HepG2 (cell line): ENCODE results near the gene NEK6. TPM values are rescaled to one million over a fixed set of nuclear protein-coding genes. Genes with fewer than 3 reads are reported as not detected.

ENCODE experiments used
- ATAC-seq: fragments of 200-7000 bp; cut with Tn5 transposase; 3 replicates; pipeline ENCODE4 v1.9.1; 2020; ENCODE audit warnings: mild to moderate bottlenecking, moderate library complexity
- BruUV-seq: library from RNA; stranded (reverse); fragments of 400-500 nt; replicated peaks from 2 replicates; lab custom pipeline; 2021; lab: Mats Ljungman, UMichigan
- CTCF ChIA-PET: fragments of 300-600 bp; formaldehyde crosslinking; extraction: SDS; loops from one replicate; lab custom pipeline; 2021; ENCODE audit warnings: low total read pairs, inconsistent platforms, low intra/inter-chr PET ratio; lab: Yijun Ruan, JAX
- POLR2A ChIA-PET: fragments of 350-600 bp; sonication (Branson Sonifier 250); formaldehyde crosslinking; loops from one replicate; lab custom pipeline; 2020; ENCODE audit warnings: antibody characterized with exemption, inconsistent platforms; lab: Yijun Ruan, JAX
- DNase-seq: peaks from one replicate; pipeline ENCODE4 v3.0.0-alpha.2; 2015; ENCODE audit warnings: low spot score
- FAIRE-seq: peaks from 3 replicates; lab custom pipeline; 2011; peaks lifted over from hg19 to GRCh38; lab: Jason Lieb, UNC
- H2AFZ ChIP-seq: one replicate; pipeline ENCODE4 v1.6.1; 2011; ENCODE audit warnings: low read length, inconsistent platforms
- H3K27ac ChIP-seq: fragments of 300-600 bp; 3 replicates; pipeline ENCODE4 v1.8.0; 2011; ENCODE audit warnings: mixed run types, mild to moderate bottlenecking, mixed read lengths, low read length, inconsistent platforms; ENCODE audit not compliant: insufficient read depth; ENCODE audit errors: extremely low read length
- H3K27me3 ChIP-seq, 2 experiments: fragments of 200-600 bp in 1 of 2; 2 replicates in 1 of 2; 3 replicates in 1 of 2; pipeline versions ENCODE4 v1.6.0 to v1.8.0; 2011; ENCODE audit warnings: low read length in 2 of 2, mild to moderate bottlenecking in 2 of 2, moderate library complexity in 2 of 2, inconsistent platforms in 1 of 2; ENCODE audit not compliant: insufficient read depth in 2 of 2, control insufficient read depth in 1 of 2
- H3K36me3 ChIP-seq, 2 experiments: fragments of 200-600 bp in 1 of 2; replicated peaks in 1 of 2; 2 replicates in 1 of 2; 3 replicates in 1 of 2; pipeline versions ENCODE4 v1.5.1 to v1.8.0; 2011; ENCODE audit warnings: low read length in 2 of 2, inconsistent platforms in 1 of 2; ENCODE audit not compliant: insufficient read depth in 2 of 2, control insufficient read depth in 1 of 2
- H3K4me1 ChIP-seq: 2 replicates; pipeline ENCODE4 v1.5.1; 2012; ENCODE audit warnings: low read length, inconsistent platforms; ENCODE audit not compliant: insufficient read depth
- H3K4me2 ChIP-seq: 2 replicates; pipeline ENCODE4 v1.6.0; 2011; ENCODE audit warnings: low read depth, low read length, inconsistent platforms
- H3K4me3 ChIP-seq, 3 experiments: fragments of 200-600 bp in 1 of 3; sonication (generic), shearing (Covaris generic) in 1 of 3; replicated peaks in 1 of 3; 2 replicates each; pipeline ENCODE4 v1.5.1; 2011 to 2016; ENCODE audit warnings: low read length in 3 of 3, inconsistent platforms in 2 of 3, low read depth in 2 of 3, mild to moderate bottlenecking in 2 of 3, control low read depth in 1 of 3, mixed read lengths in 1 of 3; ENCODE audit not compliant: insufficient read depth in 1 of 3
- H3K79me2 ChIP-seq: one replicate; pipeline ENCODE4 v1.6.1; 2011; ENCODE audit warnings: low read length, inconsistent platforms; ENCODE audit not compliant: insufficient read depth
- H3K9ac ChIP-seq: 2 replicates; pipeline ENCODE4 v1.6.0; 2011; ENCODE audit warnings: mild to moderate bottlenecking, low read depth, low read length, inconsistent platforms; ENCODE audit not compliant: insufficient read depth
- H3K9me3 ChIP-seq: 2 replicates; pipeline ENCODE4 v1.5.1; 2012; ENCODE audit warnings: mild to moderate bottlenecking, low read length
- H4K20me1 ChIP-seq: 2 replicates; pipeline ENCODE4 v1.6.0; 2011; ENCODE audit warnings: inconsistent platforms, mild to moderate bottlenecking, low read length, moderate library complexity; ENCODE audit not compliant: insufficient read depth
- ETV5 ChIP-seq: IDR thresholded peaks from 2 replicates; pipeline ENCODE4 v1.6.1; 2018; ENCODE audit warnings: missing biosample characterization, missing genetic modification reagents, inconsistent platforms, borderline replicate concordance
- ETV6 ChIP-seq: sonication (generic); formaldehyde crosslinking; conservative IDR thresholded peaks from 2 replicates; pipeline ENCODE4 v1.4.0; 2020; ENCODE audit warnings: missing genetic modification reagents
- HNRNPL ChIP-seq: fragments of 200-400 bp; formaldehyde crosslinking; IDR thresholded peaks from 2 replicates; pipeline ENCODE4 v1.6.1; 2017; ENCODE audit warnings: mild to moderate bottlenecking, low read depth, low read length
- MBD4 ChIP-seq: IDR thresholded peaks from 2 replicates; pipeline ENCODE4 v1.6.1; 2012; ENCODE audit warnings: low read length, inconsistent platforms, borderline replicate concordance
- MYPOP ChIP-seq: sonication (generic); formaldehyde crosslinking; IDR thresholded peaks from 2 replicates; pipeline ENCODE4 v1.8.1; 2023; ENCODE audit warnings: mild to moderate bottlenecking, moderate library complexity, missing genetic modification reagents
- RBAK ChIP-seq: sonication (generic); formaldehyde crosslinking; IDR thresholded peaks from 2 replicates; pipeline ENCODE4 v1.5.1; 2020; ENCODE audit warnings: mild to moderate bottlenecking, missing genetic modification reagents
- ZNF687 ChIP-seq: sonication (generic); formaldehyde crosslinking; IDR thresholded peaks from 2 replicates; pipeline ENCODE4 v1.5.1; 2020; ENCODE audit warnings: mild to moderate bottlenecking, missing genetic modification reagents, moderate library complexity
- ZSCAN21 ChIP-seq: sonication (generic); formaldehyde crosslinking; IDR thresholded peaks from 2 replicates; pipeline ENCODE4 v1.8.0; 2022; ENCODE audit warnings: mild to moderate bottlenecking, missing genetic modification reagents, moderate library complexity, borderline replicate concordance
- WGBS: methylation state at CpG from one replicate; pipeline ENCODE4 v1.1.6; 2017; ENCODE audit warnings: low lambda C conversion rate; 5-methylcytosine and 5-hydroxymethylcytosine counted together
- in situ Hi-C: cut with HindIII; loops from 2 replicates; pipeline ENCODE4 v1.10.0; 2017; ENCODE audit warnings: low pct_unique_long_range_greater_than_20kb; ENCODE audit not compliant: extremely low pct_ligation_motif_present
- intact Hi-C: fragments of 100-400 bp; cut with micrococcal nuclease; formaldehyde crosslinking; loops from one replicate; pipeline ENCODE4 v1.10.0; 2022; ENCODE audit not compliant: unreplicated experiment
- polyA plus RNA-seq, 8 experiments: library from polyadenylated mRNA; depleted of rRNA in 3 of 8; stranded (reverse) in 7 of 8; unstranded in 1 of 8; fragments of >200 nt; fragmentation: Illumina TruSeq in 4 of 8; extraction: Trizol in 4 of 8; gene quantifications; 2 replicates each; pipeline versions ENCODE4 v1.2.1 to v1.2.3, GENCODE V29; 2011 to 2016; ENCODE audit warnings: low read depth in 4 of 8, missing spikeins in 1 of 8, mixed read lengths in 1 of 8; ENCODE audit not compliant: insufficient read depth in 1 of 8
- total RNA-seq, 5 experiments: library from RNA; depleted of rRNA; stranded (reverse); fragments of >200 nt; fragmentation: Illumina TruSeq; extraction: Trizol; gene quantifications; 2 replicates each; pipeline ENCODE4 v1.2.3, GENCODE V29; 2016; ENCODE audit warnings: low read depth in 1 of 5

Gene NEK6
- total and polyA plus RNA-seq, 2 of the 13 experiments (the other 11 are each of a cell fraction or from before 2014, with no cell fraction given) = 30.4 to 119 TPM

GRCh38 chr9:124266826-124267201 lies 9.1 kb downstream of the NEK6 start (continued):
- TF ChIP-seq ETV5 (CRISPR knock-in tag) (no peak), MYPOP (CRISPR knock-in tag) (no peak), ZSCAN21 (CRISPR knock-in tag) (no peak)

DNA sequence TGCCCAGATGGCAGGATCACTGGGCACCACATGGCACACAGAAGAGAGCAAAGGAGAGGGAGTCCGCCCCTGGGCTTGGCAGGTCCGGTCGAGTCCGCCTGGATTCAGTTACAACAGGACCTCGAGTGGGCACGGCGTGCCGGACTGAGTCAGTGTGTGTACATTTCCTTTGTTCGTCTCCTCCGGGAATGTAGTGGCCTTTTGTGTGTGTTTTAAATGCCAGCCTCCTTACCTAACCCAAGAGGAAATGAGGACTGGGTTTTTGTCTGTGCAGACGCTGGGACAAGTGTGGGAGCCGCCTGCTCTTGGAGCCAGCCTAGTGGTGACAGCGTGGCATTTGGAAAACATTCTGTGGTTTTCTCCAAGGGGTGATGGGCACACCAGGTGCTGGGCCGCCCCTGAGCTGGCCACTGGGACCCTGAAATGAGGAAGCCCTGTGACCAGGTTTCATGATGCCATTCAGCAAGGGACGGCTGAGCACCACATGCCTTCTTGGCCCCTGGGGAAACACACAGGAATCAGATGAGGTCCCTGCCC lies 9.6 kb downstream of the NEK6 start:
- H3K36me3 ChIP-seq = peaks cover 9 to 63% of the 10 kb centered on the region in 2 experiments
- intact Hi-C loops (no loop called here), in situ Hi-C loops (no loop called here)
- H3K9ac ChIP-seq = no peak overlapping the region
- no peak for FAIRE-seq
- peaks cover 98% of the 10 kb centered on the region for H3K79me2 ChIP-seq
- peaks cover 88% of the 10 kb centered on the region for H4K20me1 ChIP-seq
- no peak overlapping the region for H3K27ac ChIP-seq
- H3K4me2 ChIP-seq = no peak overlapping the region
- no TSS peak for BruUV-seq
- DNase-seq = no peak
- no peaks in the 10 kb centered on the region for H3K9me3 ChIP-seq
- no peak overlapping the region for H3K4me3 ChIP-seq
- peaks cover 97% of the 10 kb centered on the region for H3K4me1 ChIP-seq
- ATAC-seq = no peak
- H2AFZ ChIP-seq = no peak overlapping the region
- WGBS = 85% methylated on average over 9 of the region's 15 CpGs
- CTCF ChIA-PET = no interaction called here
- POLR2A ChIA-PET = no interaction called here
- no peak for TF ChIP-seq MBD4
- peak; percentile 82; the same call in 1 of the 2 replicates for TF ChIP-seq HNRNPL
- no peak for TF ChIP-seq ETV6 (CRISPR knock-in tag)
- TF ChIP-seq ZNF687 (CRISPR knock-in tag) = peak; percentile 18; the same call in 1 of the 2 replicates
- no peak for TF ChIP-seq RBAK (CRISPR knock-in tag)
- no peaks in the 10 kb centered on the region for H3K27me3 ChIP-seq
